Spleen (tissue), 11 donors: ENCODE measurements around the gene IGLL5. TPM values are rescaled to one million over a fixed set of nuclear protein-coding genes. Genes with fewer than 3 reads are reported as not detected.

Source experiments
- DNase-seq: peaks from one replicate; pipeline ENCODE4 v3.0.0-alpha.2; 2020
- H3K27ac ChIP-seq, 8 donors: fragments of 200-600 bp; sonication (generic) in 7 of 8; 1 replicate in 4 of 8; 2 replicates in 4 of 8; pipeline versions ENCODE4 v1.5.0 to v1.8.0; 2016 to 2021; ENCODE audit warnings: inconsistent platforms in 4 of 8, mild to moderate bottlenecking in 4 of 8, moderate library complexity in 1 of 8
- H3K27me3 ChIP-seq, 7 donors: fragments of 200-600 bp; sonication (generic) in 6 of 7; replicated peaks in 1 of 7; 1 replicate in 4 of 7; 2 replicates in 3 of 7; pipeline versions ENCODE4 v1.5.0 to v1.8.0; 2016 to 2021; ENCODE audit warnings: inconsistent platforms in 3 of 7, mild to moderate bottlenecking in 1 of 7
- H3K36me3 ChIP-seq, 6 donors: fragments of 200-600 bp; sonication (generic) in 5 of 6; 1 replicate in 4 of 6; 2 replicates in 2 of 6; pipeline versions ENCODE4 v1.5.0 to v1.8.0; 2016 to 2021; ENCODE audit warnings: inconsistent platforms in 2 of 6
- H3K4me1 ChIP-seq, 6 donors: fragments of 200-600 bp; sonication (generic) in 5 of 6; 1 replicate in 3 of 6; 2 replicates in 3 of 6; pipeline versions ENCODE4 v1.5.0 to v1.8.0; 2016 to 2021; ENCODE audit warnings: inconsistent platforms in 3 of 6
- H3K4me3 ChIP-seq, 8 donors: fragments of 200-600 bp; sonication (generic) in 7 of 8; 1 replicate in 4 of 8; 2 replicates in 4 of 8; pipeline versions ENCODE4 v1.5.0 to v1.8.0; 2016 to 2021; ENCODE audit warnings: inconsistent platforms in 4 of 8, mild to moderate bottlenecking in 4 of 8, moderate library complexity in 2 of 8
- H3K9me3 ChIP-seq, 8 donors: fragments of 200-600 bp; sonication (generic) in 7 of 8; 1 replicate in 4 of 8; 2 replicates in 4 of 8; pipeline versions ENCODE4 v1.5.0 to v1.8.0; 2016 to 2021; ENCODE audit warnings: inconsistent platforms in 4 of 8
- POLR2A ChIP-seq, 3 donors: fragments of 450-650 bp; IDR thresholded peaks; one replicate each; pipeline ENCODE4 v1.5.1; 2017; ENCODE audit warnings: antibody characterized with exemption in 3 of 3, mild to moderate bottlenecking in 1 of 3
- POLR2AphosphoS5 ChIP-seq, 3 donors: sonication (generic); formaldehyde crosslinking; IDR thresholded peaks; one replicate each; pipeline ENCODE4 v1.5.1; 2017; ENCODE audit warnings: antibody characterized with exemption in 3 of 3
- WGBS, 5 donors: extraction: QIAGEN DNeasy Blood & Tissue Kit in 3 of 5; methylation state at CpG; one replicate each; pipeline versions ENCODE4 v1.1.5 to v1.1.7; 2013 to 2018; 5-methylcytosine and 5-hydroxymethylcytosine counted together
- intact Hi-C: fragments of 100-400 bp; cut with DNase I; formaldehyde crosslinking; loops from one replicate; pipeline ENCODE4 v1.15.0; 2023; ENCODE audit warnings: low total_unique reads
- polyA plus RNA-seq, 3 donors: library from polyadenylated mRNA; stranded (reverse); fragments of 200-250 nt; gene quantifications; one replicate each; pipeline ENCODE4 v1.2.1, GENCODE V29; 2013
- total RNA-seq, 7 donors: library from RNA; depleted of rRNA in 3 of 7; stranded (reverse); fragments of >200 nt in 3 of 7; fragmentation: NEBNext Ultra II Directional in 4 of 7; extraction: Animal tissue kit (Norgen Biotek cat#: 25700) in 4 of 7; gene quantifications; one replicate each; pipeline versions ENCODE4 v1.1.0 to v1.2.1, GENCODE V29; 2016 to 2021
- TF ChIP-seq, protein P1 (sequence below), 11 experiments: fragments of 200-600 bp in 7 of 11; fragments of 450-650 bp in 4 of 11; sonication (generic) in 4 of 11; IDR thresholded peaks in 8 of 11; conservative IDR thresholded peaks in 3 of 11; 1 replicate in 7 of 11; 2 replicates in 4 of 11; pipeline versions ENCODE4 v1.4.0 to v1.8.0; 2016 to 2021; ENCODE audit warnings: antibody characterized with exemption in 11 of 11, inconsistent platforms in 4 of 11, mild to moderate bottlenecking in 1 of 11
- donor health status: healthy with polysubstance abuse.
- donor health status: DM: no; HTN: no; CAD: no; lungs with moderate emphysema.
- donor health status: DM: no; HTN: no; CAD: no.
- donor health status: Bipolar disorder and iron deficiency.
- donor health status: healthy.
- donor health status: DM: no; HTN: no; CAD: no.
- donor health status: DM: yes; HTN: yes; CAD: no.

Gene IGLL5
- total and polyA plus RNA-seq, 10 donors: 55.9 to 720 (median 127) TPM

DNA sequence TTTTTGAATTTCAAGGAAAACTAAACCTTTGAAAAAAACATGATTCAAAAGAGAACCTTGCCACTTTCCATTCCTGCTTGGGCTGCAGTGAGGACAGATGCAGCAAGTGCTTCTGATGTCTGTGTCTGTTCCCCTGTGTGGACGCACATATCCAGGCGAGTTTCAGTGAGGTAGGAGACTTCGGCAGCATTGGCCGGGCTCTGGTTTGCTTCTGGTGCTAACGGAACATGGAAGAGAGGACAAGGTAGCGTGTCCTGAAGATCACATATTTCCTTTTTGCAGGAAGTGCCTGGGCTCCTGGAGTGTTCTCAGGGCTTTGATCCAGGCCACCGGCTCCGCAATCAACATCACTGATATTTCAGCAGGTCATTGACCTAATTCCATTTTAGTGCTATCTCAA, 33.1 kb upstream of the IGLL5 start:
- 82 to 87% (median 83%) methylated on average over 8 of the region's 8 CpGs for WGBS, 5 donors
- H3K36me3 ChIP-seq: no peaks in the 10 kb centered on the region
- no peaks in the 10 kb centered on the region for H3K9me3 ChIP-seq
- no peak for TF ChIP-seq POLR2A (IDR thresholded peaks at IDR 0.05)
- TF ChIP-seq, protein P1, sequence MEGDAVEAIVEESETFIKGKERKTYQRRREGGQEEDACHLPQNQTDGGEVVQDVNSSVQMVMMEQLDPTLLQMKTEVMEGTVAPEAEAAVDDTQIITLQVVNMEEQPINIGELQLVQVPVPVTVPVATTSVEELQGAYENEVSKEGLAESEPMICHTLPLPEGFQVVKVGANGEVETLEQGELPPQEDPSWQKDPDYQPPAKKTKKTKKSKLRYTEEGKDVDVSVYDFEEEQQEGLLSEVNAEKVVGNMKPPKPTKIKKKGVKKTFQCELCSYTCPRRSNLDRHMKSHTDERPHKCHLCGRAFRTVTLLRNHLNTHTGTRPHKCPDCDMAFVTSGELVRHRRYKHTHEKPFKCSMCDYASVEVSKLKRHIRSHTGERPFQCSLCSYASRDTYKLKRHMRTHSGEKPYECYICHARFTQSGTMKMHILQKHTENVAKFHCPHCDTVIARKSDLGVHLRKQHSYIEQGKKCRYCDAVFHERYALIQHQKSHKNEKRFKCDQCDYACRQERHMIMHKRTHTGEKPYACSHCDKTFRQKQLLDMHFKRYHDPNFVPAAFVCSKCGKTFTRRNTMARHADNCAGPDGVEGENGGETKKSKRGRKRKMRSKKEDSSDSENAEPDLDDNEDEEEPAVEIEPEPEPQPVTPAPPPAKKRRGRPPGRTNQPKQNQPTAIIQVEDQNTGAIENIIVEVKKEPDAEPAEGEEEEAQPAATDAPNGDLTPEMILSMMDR (IDR thresholded peaks at IDR 0.05 in 8 of 11, conservative IDR thresholded peaks at IDR 0.05 in 3 of 11): no peak
- no peak for TF ChIP-seq POLR2AphosphoS5 (IDR thresholded peaks at IDR 0.05)
- no peak overlapping the region for H3K4me3 ChIP-seq
- H3K4me1 ChIP-seq: peaks cover 0 to 28% (median 0%) of the 10 kb centered on the region in 6 donors
- H3K27me3 ChIP-seq: peaks cover 0 to 20% (median 0%) of the 10 kb centered on the region in 7 donors
- H3K27ac ChIP-seq: no peak overlapping the region
- DNase-seq: no peak
- intact Hi-C loops: no loop called here

DNA sequence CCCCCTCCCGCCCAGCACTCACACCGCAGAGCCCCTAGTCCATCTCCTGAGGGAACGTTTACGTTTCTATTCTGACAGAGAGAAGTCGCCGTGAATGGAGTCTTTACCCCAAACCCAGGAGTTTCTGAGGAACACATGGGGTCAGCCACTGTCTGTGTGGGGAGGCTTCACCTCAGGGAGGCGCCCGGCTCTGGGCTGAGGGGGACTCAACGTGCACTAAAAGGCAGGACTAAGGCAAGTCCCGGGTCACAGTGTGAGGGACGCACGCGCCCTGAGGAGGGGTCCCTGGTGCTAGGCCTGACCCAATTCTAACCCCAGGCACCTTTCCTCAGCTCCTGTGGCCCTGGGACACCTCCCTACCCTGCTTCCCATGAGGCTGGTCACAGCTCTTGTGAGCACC, 32.5 kb upstream of the IGLL5 start:
- Histone ChIP-seq H3K4me3 (no peak overlapping the region), H3K9me3 (no peaks in the 10 kb centered on the region), H3K27me3 (peaks cover 0 to 20% (median 0%) of the 10 kb centered on the region in 7 donors), H3K36me3 (no peaks in the 10 kb centered on the region), H3K4me1 (peaks cover 0 to 22% (median 0%) of the 10 kb centered on the region in 6 donors), H3K27ac (no peak overlapping the region)
- WGBS, 5 donors: 70 to 86% (median 72%) methylated on average over 7 to 13 of the region's 13 CpGs
- intact Hi-C loops: no loop called here
- no peak for TF ChIP-seq POLR2AphosphoS5 (IDR thresholded peaks at IDR 0.05)
- TF ChIP-seq POLR2A (IDR thresholded peaks at IDR 0.05): no peak
- TF ChIP-seq, protein P1 (IDR thresholded peaks at IDR 0.05 in 8 of 11, conservative IDR thresholded peaks at IDR 0.05 in 3 of 11): no peak
- DNase-seq: no peak

DNA sequence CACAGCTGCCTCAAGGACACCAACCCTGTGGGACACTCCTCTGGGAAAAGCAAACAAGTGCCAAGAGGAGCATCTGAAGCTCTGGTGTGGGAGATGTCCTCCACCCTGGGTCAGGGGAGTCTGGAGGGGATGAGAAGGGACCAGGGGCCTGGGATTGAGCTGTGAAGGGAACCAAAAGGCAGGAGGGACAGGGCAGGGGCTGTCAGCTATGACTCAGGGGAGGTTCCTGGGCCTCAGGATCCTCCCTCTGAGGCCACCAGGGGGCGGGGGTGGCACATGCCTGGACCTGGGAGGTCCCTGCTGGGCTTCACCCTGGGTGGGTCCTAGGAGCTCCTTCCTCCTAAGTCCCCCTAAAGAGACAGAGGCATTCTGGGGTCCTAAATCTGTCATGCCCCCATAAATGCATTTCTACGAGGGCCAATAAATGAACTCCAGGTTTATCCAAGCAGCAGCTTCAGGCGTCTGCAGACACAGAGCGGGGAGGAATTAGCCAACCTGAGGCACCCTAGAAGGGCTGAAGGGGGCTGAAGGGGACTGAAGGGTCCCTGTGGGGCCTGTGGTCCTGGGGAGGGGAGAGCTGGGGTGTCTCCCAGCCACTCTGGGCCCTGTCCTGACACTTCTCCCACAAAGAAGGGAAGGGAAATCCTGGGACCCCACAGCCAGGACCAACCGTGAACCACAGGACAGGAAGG, 31.9 kb upstream of the IGLL5 start:
- WGBS, 5 donors: 56 to 80% (median 63%) methylated on average over 1 to 5 of the region's 5 CpGs
- H3K4me1 ChIP-seq: peaks cover 0 to 17% (median 0%) of the 10 kb centered on the region in 6 donors
- no peaks in the 10 kb centered on the region for H3K9me3 ChIP-seq
- no peak for TF ChIP-seq POLR2AphosphoS5 (IDR thresholded peaks at IDR 0.05)
- TF ChIP-seq, protein P1 (IDR thresholded peaks at IDR 0.05 in 8 of 11, conservative IDR thresholded peaks at IDR 0.05 in 3 of 11): peak in 10 of 11 experiments; percentile 6 to 73 (median 50)
- no peaks in the 10 kb centered on the region for H3K36me3 ChIP-seq
- intact Hi-C loops: no loop called here
- peaks cover 0 to 20% (median 0%) of the 10 kb centered on the region in 7 donors for H3K27me3 ChIP-seq
- H3K27ac ChIP-seq: no peak overlapping the region
- no peak overlapping the region for H3K4me3 ChIP-seq
- DNase-seq: no peak

DNA sequence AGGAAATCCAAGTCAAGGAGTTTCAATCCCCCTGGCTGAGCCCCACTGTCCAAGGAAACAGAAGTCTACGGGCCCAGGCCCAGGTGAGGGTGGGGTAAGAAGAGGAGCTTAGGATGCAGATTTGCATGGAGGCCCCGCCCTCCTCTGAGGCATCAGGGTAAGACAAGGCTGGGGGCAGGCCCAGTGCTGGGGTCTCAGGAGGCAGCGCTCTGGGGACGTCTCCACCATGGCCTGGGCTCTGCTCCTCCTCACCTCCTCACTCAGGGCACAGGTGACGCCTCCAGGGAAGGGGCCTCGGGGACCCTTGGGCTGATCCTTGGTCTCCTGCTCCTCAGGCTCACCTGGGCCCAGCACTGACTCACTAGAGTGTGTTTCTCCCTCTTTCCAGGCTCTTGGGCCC, 31.3 kb upstream of the IGLL5 start:
- Histone ChIP-seq H3K36me3 (no peaks in the 10 kb centered on the region), H3K4me3 (no peak overlapping the region), H3K27ac (no peak overlapping the region), H3K27me3 (peaks cover 0 to 20% (median 0%) of the 10 kb centered on the region in 7 donors), H3K9me3 (no peaks in the 10 kb centered on the region), H3K4me1 (peaks cover 0 to 17% (median 0%) of the 10 kb centered on the region in 6 donors)
- TF ChIP-seq POLR2AphosphoS5 (IDR thresholded peaks at IDR 0.05): no peak
- TF ChIP-seq, protein P1 (IDR thresholded peaks at IDR 0.05 in 8 of 11, conservative IDR thresholded peaks at IDR 0.05 in 3 of 11): no peak
- no peak for TF ChIP-seq POLR2A (IDR thresholded peaks at IDR 0.05)
- no peak for DNase-seq
- 80 to 95% (median 86%) methylated on average over 5 to 6 of the region's 6 CpGs for WGBS, 5 donors
- intact Hi-C loops: no loop called here
